Activated CD4-positive, alpha-beta T cell treated with anti-CD3 and anti-CD28 coated beads, Interleukin-2, amount 50 U/mL, for 16 hours (primary cell): Measurements from ENCODE around the gene KNCN.

Experiments
- DNase-seq: peaks from one replicate; pipeline ENCODE4 v3.0.0-alpha.2; 2020

The KNCN gene

DNA sequence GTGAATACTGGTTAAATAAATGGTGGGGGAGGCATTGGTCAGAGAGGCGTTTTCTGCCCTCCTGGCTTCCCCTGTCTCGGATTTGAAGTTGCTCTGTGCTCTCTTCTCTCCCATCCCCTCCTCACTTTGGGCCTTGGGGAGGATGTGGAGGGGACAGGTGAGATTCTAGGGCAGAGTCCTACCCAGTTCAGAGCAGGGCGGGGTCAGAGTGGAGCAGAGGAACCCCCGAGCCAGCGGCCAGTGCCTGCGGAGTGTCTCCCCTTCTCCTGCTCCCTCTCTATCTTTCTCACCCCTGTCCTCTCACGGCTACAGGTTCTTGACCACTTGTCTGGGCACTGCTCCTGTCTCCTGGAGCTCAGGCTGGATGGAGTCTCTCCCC lies 8.1 kb downstream of the KNCN start:
- DNase-seq = no peak

DNA sequence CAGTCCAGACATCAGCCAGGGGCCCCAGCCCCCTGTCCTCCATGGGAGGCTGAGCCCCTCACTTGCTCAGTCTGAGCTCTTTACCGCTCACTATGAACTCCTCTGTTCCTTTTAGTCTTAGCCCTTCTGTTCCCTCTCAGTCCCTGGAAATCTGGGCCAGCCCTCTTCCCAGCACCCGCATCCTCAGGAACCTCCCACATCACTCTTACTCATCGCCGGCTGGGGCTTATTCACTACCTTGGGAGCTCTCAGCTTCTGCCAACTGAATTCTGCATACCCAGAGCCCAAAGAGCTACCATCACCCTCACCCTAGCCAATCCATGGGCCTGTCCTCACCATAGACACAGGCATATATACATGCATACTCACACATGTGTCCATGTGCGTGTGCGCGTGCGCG lies 11.5 kb downstream of the KNCN start:
- DNase-seq = no peak

- no peak for DNase-seq
Measured at GRCh38 chr1:46538147-46538546, 13.3 kb downstream of the KNCN start.

DNA sequence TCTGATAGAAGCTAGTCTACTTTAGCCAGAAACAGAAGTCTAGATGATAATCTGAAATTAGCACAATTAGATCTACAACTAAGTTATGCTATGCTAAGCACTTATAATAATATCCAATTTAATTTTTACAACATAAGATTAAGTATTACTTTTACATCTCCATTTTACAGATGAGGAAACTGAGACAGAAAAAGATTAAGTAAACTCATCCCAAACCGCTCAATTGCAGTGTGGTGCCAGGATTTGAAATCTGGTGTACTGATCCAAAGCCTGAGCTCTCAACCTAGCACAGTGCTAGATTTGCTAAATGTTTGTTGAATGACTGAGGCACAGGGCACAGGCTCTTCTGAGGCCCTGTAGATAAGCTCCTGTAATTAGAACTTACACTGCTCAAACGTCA lies 13.8 kb downstream of the KNCN start:
- no peak for DNase-seq

DNA sequence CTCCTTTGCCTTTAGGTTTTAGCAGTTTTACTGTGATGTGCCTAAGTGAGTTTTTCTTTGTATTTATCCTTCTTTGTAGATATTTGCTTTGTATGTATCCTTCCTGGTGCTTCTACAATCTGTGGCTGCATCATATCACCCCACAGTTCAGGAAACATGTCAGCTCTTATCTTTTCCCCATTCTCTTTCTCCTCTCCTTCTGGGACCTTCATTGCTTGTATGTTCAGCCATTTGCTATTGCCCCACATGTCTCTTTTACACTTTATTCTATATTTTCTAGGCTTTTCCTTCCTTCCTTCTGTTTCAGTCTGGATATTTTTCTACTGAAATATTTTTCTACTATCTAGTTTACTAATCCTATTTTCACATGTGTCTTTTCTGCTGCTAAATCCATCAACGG lies 14.9 kb downstream of the KNCN start:
- DNase-seq = no peak

DNA sequence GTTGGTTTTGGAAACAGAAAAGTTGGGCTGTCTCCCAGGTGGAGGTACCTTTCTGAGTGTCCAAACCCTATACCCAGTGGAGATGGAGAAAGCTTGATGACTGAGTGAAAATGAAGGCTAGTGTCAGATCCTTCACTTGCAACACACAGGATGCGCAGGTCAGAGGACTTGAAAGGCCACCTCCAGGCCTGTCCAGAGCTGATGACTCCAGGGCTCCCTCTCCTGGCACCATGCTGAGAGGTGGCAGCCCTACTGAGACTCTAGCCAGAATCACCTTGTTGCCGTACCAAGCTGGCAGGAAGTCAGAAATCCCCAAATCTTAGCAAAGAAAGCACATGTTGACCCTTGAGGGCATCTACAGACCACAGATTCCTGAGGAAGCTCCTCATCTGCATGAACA lies 16.4 kb downstream of the KNCN start:
- peak; percentile 43 for DNase-seq

GRCh38 chr1:46533179-46533864 lies 18.1 kb downstream of the KNCN start:
- DNase-seq = peak; percentile 38

- DNase-seq = peak; percentile 65
Measured at GRCh38 chr1:46532498-46533178, 18.8 kb downstream of the KNCN start.

- DNase-seq = peak; percentile 70
Measured at GRCh38 chr1:46532095-46532494, 19.4 kb downstream of the KNCN start.

DNA sequence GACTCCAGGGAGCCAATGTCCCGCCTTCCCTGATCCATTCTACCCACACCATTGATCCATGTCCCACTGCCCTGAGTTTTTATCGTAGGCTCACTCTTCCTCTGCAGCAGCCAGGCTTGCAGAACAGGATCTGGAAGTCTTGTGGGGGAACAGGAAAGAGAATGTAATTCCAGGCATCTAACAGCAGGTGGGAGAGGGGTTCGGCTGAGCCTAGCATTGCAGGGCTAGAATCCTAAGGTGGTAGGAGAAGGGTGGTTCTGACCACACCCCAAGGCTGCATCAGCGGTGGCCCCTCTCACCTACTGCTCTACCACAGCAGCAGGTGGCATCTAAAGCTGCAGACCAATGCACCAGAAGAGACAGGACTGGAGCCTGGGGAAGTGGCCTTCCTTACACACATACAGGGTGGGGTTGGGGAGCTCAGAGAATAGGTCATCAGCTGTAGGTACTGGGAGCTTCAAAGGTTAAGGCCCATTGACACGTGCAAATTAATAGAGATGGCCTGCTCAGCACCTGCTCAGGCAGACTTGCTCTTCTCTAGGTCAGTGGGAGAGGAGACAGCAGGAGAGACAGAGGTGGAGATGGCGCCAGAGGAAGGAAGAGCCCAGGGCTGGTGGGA lies 20.5 kb downstream of the KNCN start:
- DNase-seq = no peak

DNA sequence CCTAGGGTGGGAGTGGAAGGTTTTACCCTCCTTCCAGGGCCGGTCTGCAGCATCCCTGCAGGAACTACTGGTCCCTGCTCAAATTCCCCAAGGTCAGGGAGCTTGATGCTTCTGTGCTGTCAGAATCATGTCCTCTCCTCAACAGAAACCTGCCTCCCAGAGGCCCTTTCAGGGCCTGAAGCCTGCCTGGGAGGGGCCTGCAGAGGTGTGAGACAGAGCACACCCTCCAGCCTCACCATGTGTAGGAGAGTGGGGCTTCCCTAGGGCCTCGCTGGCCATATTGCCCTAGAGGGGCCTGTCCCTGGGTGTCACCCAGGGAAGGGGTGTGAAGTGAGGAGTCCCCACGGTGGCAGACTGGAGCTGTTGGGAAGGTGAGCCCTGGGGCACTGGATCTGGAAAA lies 21.1 kb downstream of the KNCN start:
- no peak for DNase-seq

- DNase-seq = peak; percentile 72
Measured at GRCh38 chr1:46529031-46529630, 22.3 kb downstream of the KNCN start.

DNA sequence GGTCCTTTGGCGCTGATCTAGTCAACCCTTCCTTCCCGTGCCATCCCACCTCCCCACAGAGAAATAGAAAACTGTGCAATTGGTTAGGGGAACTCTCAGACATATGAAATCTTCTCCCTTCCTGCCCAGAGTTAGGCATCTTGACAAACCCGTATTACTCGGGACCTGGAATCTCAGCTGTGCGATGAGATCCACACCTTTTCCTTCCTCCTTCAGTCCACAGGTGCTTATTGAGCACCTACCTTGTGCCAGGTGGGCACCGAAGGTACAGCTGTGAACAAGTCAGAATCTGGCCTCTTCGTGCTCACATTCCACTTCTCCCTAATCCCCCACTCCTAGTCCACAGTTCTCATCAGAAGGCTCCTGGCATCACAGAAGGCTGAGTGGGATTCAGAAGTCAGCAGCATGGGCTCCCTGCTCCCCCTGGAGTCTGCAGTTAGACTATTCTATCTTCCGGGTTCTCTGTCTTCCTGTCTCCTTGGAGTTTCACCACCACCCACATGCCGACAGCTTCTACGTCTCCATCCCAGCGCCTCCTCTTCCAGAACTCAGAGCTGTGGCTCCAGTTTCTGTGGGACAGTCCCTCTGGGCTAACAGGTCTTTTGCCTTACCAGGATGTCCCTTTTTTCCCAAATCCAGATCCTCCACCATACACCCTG lies 23.0 kb downstream of the KNCN start:
- DNase-seq = no peak

DNA sequence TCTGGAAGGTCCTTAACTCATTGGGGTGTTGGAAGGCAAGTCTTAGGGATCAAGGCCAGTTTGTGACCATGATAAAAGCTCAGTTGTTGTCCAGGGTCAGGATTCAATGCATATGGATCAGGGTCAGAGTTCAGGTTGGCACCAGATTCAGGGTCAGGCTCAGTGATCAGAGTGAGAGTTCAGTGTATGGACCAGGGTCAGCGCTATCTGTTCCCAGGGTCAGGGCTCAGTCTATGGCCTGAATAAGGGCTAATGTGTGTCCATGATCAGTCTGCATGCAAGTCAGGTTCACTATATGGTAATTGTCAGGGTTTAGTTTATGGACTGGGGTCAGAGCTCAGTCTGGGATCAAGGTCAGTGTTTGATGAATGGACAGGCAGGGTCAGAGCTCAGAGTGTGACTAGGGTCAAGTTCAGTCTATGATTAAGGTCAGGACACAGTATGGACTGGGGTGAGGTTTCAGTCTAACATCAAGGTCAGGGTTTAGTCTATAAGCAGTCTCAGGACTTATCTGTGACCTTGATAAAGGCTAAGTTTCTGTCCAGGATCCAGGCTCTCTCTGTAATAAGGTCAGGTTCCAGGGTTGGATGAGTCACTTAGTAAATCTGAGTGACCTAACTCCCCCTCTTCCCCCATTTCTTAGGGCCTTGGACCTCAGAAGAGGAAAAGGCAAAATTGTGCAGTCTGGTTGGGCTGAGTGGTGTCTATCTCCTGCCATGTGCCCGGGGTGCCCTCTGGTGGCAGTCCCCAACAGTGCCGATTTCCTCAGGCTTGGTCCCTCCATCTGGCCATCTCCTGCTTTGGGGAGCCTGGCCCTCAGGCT lies 23.8 kb downstream of the KNCN start:
- DNase-seq = peak; percentile 84

DNA sequence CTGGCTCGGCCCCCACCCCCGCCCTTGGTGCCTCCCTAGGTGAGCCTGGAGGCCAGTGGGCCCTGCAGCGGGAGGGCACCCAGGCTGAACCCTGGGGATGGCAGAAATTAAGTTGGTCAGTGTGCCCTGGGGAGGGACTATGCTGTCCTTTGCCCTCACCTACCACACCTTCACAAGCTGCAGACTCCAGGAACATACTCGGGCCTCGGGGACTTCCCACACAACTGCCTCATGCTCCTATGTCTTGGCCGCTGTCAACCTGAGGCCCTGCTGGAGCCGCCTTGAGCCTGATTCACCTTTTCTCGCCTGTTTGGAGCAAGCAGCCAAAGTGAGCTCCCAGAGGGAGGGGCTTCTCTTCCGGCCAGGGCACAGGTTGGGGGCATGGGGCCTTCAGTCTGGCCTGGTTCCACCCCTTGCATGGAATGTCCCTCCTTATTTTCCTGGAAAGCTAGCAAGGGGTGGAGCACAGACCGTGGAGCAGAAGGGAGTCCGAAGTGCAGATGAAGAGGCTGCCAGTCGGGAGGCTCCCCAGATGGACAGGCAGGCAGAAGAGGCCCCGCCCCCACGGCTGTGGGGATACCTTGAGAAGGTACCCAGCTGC lies 24.7 kb downstream of the KNCN start:
- DNase-seq = no peak

- no peak for DNase-seq
Measured at GRCh38 chr1:46526013-46526690, 25.3 kb downstream of the KNCN start.

DNA sequence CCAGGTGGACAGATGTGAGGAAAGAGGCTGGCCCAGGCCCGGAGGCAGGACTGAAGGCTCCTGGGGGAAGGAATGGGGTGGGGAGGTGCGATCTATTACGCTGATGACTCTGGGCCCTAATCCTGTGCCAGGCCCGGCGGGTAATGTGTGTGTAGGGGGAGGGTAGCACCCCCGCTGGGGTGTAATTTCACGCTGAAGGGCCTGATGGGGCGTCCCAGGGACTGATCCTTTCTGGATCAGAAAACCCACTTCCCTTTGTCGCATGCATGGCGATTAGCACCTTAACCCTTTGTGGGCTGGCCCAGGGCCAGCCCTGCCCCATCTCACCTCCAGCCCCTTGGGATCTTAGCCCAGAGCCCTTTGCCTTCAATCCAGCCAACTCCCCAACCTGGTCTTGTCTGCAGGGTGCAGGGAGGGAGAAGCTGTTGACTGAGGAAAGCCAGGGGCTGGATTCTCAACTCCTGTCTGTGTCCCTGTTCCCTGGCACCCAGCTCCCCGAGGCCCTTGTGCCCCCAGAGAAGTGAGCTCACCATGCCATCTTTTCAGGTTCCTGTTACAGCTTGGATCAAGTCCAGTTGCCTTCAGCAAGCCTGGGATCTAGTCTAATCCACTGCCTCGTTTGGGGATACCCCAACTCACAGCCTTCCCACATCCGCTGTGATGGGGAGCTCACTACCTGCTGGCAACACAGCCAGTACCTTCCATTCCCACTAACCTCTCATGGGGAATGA lies 26.0 kb downstream of the KNCN start:
- no peak for DNase-seq

DNA sequence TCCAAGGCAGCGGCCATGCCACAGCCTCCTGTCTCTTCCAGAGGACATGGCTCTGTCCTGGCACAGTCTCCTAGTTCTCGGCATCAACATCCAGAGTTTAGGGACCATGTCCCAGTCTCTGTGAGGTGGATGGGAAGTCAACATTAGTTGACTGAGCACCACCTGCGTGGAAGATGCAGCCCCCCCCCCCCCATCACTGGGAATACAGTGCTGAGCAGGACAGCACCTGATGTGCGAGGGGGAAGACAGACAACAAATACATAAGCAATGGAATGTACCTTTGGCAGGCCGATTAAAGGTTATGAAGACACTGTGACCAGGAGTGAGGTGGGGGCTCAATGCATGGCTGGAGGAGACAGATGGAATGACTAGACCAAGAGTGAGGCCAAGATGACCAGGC lies 26.6 kb downstream of the KNCN start:
- no peak for DNase-seq

- DNase-seq = no peak
Measured at GRCh38 chr1:46523496-46524353, 27.7 kb downstream of the KNCN start.

- no peak for DNase-seq
Measured at GRCh38 chr1:46522969-46523320, 28.5 kb downstream of the KNCN start.
